Renal cortex interstitium (tissue), 11 donors: ENCODE data around the gene ZNF106. TPM values are rescaled to one million over a fixed set of nuclear protein-coding genes. Genes with fewer than 3 reads are reported as not detected.

ENCODE experiments used
- DNase-seq, 11 donors: peaks; one replicate each; pipeline ENCODE4 v3.0.0-alpha.2; 2013; ENCODE audit warnings: low read depth in 9 of 11, low spot score in 4 of 11; ENCODE audit errors: extremely low read depth in 1 of 11
- polyA plus RNA-seq, 3 donors: library from polyadenylated mRNA; unstranded; fragments of 120-200 nt; gene quantifications; one replicate each; pipeline ENCODE4 v1.2.1, GENCODE V29; 2013; ENCODE audit not compliant: insufficient read length in 3 of 3

The ZNF106 gene
- polyA plus RNA-seq, 3 donors, result 47.9 to 53.1 (median 51.5) TPM

GRCh38 chr15:42385206-42385979 lies 105.5 kb downstream of the ZNF106 start:
- peak in 3 of 11 donors; percentile 20 to 32 (median 26) for DNase-seq

- no peak for DNase-seq
These were observed 106.3 kb downstream of the ZNF106 start for GRCh38 chr15:42384597-42384996.

- DNase-seq, result no peak
These were observed 112.9 kb downstream of the ZNF106 start for GRCh38 chr15:42378011-42378410.

GRCh38 chr15:42375941-42376340 lies 115.0 kb downstream of the ZNF106 start:
- DNase-seq, result no peak

- DNase-seq, result no peak
These were observed 115.7 kb downstream of the ZNF106 start for GRCh38 chr15:42375252-42375651.

- DNase-seq, result no peak
These were observed 116.1 kb downstream of the ZNF106 start for GRCh38 chr15:42374810-42375209.

GRCh38 chr15:42373936-42374335 lies 117.0 kb downstream of the ZNF106 start:
- no peak for DNase-seq

GRCh38 chr15:42373274-42373673 lies 117.7 kb downstream of the ZNF106 start:
- no peak for DNase-seq

- no peak for DNase-seq
These were observed 119.8 kb downstream of the ZNF106 start for GRCh38 chr15:42371096-42371495.

- no peak for DNase-seq
These were observed 122.8 kb downstream of the ZNF106 start for GRCh38 chr15:42368096-42368495.

- DNase-seq, result no peak
These were observed 123.9 kb downstream of the ZNF106 start for GRCh38 chr15:42367041-42367440.

- DNase-seq, result no peak
These were observed 124.9 kb downstream of the ZNF106 start for GRCh38 chr15:42365921-42366550.

GRCh38 chr15:42364529-42364928 lies 126.4 kb downstream of the ZNF106 start:
- peak in 2 of 11 donors; percentile 19 to 38 for DNase-seq

GRCh38 chr15:42363942-42364341 lies 127.0 kb downstream of the ZNF106 start:
- DNase-seq, result no peak

GRCh38 chr15:42363487-42363886 lies 127.5 kb downstream of the ZNF106 start:
- no peak for DNase-seq

Other genes with a start within 250 kb of the ZNF106 start
- gene GANC, start 217.9 kb downstream of the ZNF106 start, polyA plus RNA-seq, result 10 to 100 TPM; 23.8 to 34.1 (median 26.8) TPM
- 10 to 100 TPM; 46.5 to 60.5 (median 57.8) TPM for gene TMEM87A, start 217.7 kb downstream of the ZNF106 start, polyA plus RNA-seq
- gene CAPN3, start 131.6 kb downstream of the ZNF106 start, polyA plus RNA-seq, result 10 to 100 TPM; 24.2 to 35.0 (median 29.7) TPM
- 100 to 1,000 TPM in 2 of 3 donors, 10 to 100 TPM in 1; 93.8 to 118 (median 107) TPM for gene SNAP23, start 4.5 kb upstream of the ZNF106 start, polyA plus RNA-seq
- gene LRRC57, start 57.7 kb upstream of the ZNF106 start, polyA plus RNA-seq, result 10 to 100 TPM; 20.4 to 22.1 (median 20.8) TPM
- gene HAUS2, start 57.7 kb upstream of the ZNF106 start, polyA plus RNA-seq, result 10 to 100 TPM; 20.0 to 25.6 (median 22.3) TPM
- gene STARD9, start 84.5 kb upstream of the ZNF106 start, polyA plus RNA-seq, result 10 to 100 TPM in 2 of 3 donors, 1 to 10 TPM in 1; 8.9 to 16.1 (median 10.3) TPM
- 10 to 100 TPM; 16.6 to 19.3 (median 19.3) TPM for gene CDAN1, start 246.0 kb upstream of the ZNF106 start, polyA plus RNA-seq